ENCODE measurements around the gene VSIG1.

VSIG1 gene

DNA sequence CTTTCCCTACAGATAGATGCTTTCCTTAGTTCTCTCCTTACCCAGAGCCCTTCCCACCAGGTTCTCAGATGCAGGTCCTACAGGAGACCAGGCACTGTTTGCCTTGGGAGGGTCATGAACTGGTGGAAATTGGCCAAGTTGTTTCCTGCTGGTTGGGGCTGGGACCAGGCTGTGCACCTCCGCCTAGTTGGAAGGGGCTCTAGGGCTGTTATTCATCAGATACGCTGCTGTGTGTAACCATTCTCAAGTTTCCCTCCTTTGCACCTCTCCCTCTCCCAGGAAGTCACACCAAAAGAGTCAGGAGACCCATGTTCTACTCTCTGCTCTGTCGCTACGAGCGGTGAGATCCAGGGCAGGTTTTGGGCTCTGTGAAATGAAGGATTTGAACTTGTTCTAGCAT lies 11.9 kb upstream of the VSIG1 start:
- H3K27me3 ChIP-seq (ENCODE audit: insufficient read depth, low read length): no peaks in the 10 kb centered on the region
- no peak overlapping the region for H3K4me2 ChIP-seq (ENCODE audit: low read length)
- H3K79me2 ChIP-seq (ENCODE audit: insufficient read depth, low read length): no peaks in the 10 kb centered on the region
- H3F3A ChIP-seq (ENCODE audit: insufficient read depth, low read length): no peaks in the 10 kb centered on the region
- no peak overlapping the region for H3K4me3 ChIP-seq (ENCODE audit: low read depth, low read length, poor library complexity, severe bottlenecking)
- TF ChIP-seq EZH2 (IDR thresholded peaks at IDR 0.05; ENCODE audit: borderline replicate concordance, low read length): no peak
- TF ChIP-seq, protein P1, sequence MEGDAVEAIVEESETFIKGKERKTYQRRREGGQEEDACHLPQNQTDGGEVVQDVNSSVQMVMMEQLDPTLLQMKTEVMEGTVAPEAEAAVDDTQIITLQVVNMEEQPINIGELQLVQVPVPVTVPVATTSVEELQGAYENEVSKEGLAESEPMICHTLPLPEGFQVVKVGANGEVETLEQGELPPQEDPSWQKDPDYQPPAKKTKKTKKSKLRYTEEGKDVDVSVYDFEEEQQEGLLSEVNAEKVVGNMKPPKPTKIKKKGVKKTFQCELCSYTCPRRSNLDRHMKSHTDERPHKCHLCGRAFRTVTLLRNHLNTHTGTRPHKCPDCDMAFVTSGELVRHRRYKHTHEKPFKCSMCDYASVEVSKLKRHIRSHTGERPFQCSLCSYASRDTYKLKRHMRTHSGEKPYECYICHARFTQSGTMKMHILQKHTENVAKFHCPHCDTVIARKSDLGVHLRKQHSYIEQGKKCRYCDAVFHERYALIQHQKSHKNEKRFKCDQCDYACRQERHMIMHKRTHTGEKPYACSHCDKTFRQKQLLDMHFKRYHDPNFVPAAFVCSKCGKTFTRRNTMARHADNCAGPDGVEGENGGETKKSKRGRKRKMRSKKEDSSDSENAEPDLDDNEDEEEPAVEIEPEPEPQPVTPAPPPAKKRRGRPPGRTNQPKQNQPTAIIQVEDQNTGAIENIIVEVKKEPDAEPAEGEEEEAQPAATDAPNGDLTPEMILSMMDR (IDR thresholded peaks at IDR 0.05; ENCODE audit: low read length): no peak
- no peaks in the 10 kb centered on the region for H3K9me2 ChIP-seq (ENCODE audit: low read depth, low read length)
- no peak overlapping the region for H3K27ac ChIP-seq (ENCODE audit: low read depth, low read length, poor library complexity, severe bottlenecking)
- no peaks in the 10 kb centered on the region for H3K4me1 ChIP-seq (ENCODE audit: insufficient read depth, low read length, severe bottlenecking)
- H3K36me3 ChIP-seq (ENCODE audit: insufficient read depth, low read length): no peaks in the 10 kb centered on the region
- no peak overlapping the region for H3K9ac ChIP-seq (ENCODE audit: low read length)
- no peaks in the 10 kb centered on the region for H4K20me1 ChIP-seq (ENCODE audit: insufficient read depth, low read length)
- H3K9me3 ChIP-seq (ENCODE audit: low read length): no peaks in the 10 kb centered on the region
- H2AFZ ChIP-seq (ENCODE audit: low read length): no peak overlapping the region

DNA sequence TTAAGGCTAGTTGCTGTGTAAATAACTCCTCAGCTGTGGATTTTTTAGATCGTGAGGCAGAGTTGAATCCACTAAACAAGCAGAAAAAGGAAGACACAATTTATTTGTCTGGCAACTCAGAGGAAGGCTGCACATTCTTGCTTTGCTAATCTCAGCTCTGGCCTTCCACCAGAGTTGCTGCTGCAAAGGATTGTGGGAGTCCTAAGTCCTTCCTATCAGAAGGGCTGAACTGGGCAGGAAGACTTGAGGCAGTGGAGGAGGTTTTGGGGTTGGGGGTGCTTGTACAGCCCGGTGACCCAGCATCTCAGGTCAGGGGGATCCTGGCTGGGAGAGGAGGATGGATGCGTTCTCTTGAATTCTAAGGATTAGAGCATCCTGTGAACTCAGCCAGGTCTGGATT lies 11.0 kb upstream of the VSIG1 start:
- Histone ChIP-seq H3F3A (ENCODE audit: insufficient read depth, low read length) (no peaks in the 10 kb centered on the region), H3K9me2 (ENCODE audit: low read depth, low read length) (no peaks in the 10 kb centered on the region), H3K27me3 (ENCODE audit: insufficient read depth, low read length) (no peaks in the 10 kb centered on the region), H3K79me2 (ENCODE audit: insufficient read depth, low read length) (no peaks in the 10 kb centered on the region), H3K27ac (ENCODE audit: low read depth, low read length, poor library complexity, severe bottlenecking) (no peak overlapping the region), H3K36me3 (ENCODE audit: insufficient read depth, low read length) (no peaks in the 10 kb centered on the region), H2AFZ (ENCODE audit: low read length) (no peak overlapping the region), H4K20me1 (ENCODE audit: insufficient read depth, low read length) (no peaks in the 10 kb centered on the region), H3K4me2 (ENCODE audit: low read length) (no peak overlapping the region), H3K9ac (ENCODE audit: low read length) (no peak overlapping the region), H3K4me1 (ENCODE audit: insufficient read depth, low read length, severe bottlenecking) (no peaks in the 10 kb centered on the region), H3K4me3 (ENCODE audit: low read depth, low read length, poor library complexity, severe bottlenecking) (no peak overlapping the region), H3K9me3 (ENCODE audit: low read length) (no peaks in the 10 kb centered on the region)
- no peak for TF ChIP-seq EZH2 (IDR thresholded peaks at IDR 0.05; ENCODE audit: borderline replicate concordance, low read length)
- TF ChIP-seq, protein P1 (IDR thresholded peaks at IDR 0.05; ENCODE audit: low read length): no peak

DNA sequence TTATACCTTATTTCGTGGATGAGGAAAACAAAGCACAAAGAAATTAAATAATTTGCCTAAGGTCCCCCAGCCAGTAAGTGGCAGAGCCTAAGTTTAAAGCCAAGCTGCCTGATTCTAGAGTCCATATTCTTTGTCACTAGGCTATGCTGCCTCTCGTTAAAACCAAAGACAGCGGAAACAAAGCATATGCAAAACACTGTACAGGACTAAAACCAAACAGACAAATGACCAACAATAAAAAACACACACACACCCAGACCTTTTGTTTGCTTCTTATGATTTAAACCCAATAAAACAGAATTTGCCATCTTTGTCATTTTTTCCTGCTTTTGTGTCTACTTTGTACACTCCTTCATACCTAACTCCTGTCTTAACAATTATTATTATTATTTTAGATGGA lies 10.1 kb upstream of the VSIG1 start:
- no peaks in the 10 kb centered on the region for H3K79me2 ChIP-seq (ENCODE audit: insufficient read depth, low read length)
- H3K9ac ChIP-seq (ENCODE audit: low read length): no peak overlapping the region
- no peaks in the 10 kb centered on the region for H3F3A ChIP-seq (ENCODE audit: insufficient read depth, low read length)
- H3K27me3 ChIP-seq (ENCODE audit: insufficient read depth, low read length): no peaks in the 10 kb centered on the region
- no peaks in the 10 kb centered on the region for H4K20me1 ChIP-seq (ENCODE audit: insufficient read depth, low read length)
- H2AFZ ChIP-seq (ENCODE audit: low read length): no peak overlapping the region
- no peaks in the 10 kb centered on the region for H3K9me2 ChIP-seq (ENCODE audit: low read depth, low read length)
- H3K4me1 ChIP-seq (ENCODE audit: insufficient read depth, low read length, severe bottlenecking): no peaks in the 10 kb centered on the region
- no peak overlapping the region for H3K4me3 ChIP-seq (ENCODE audit: low read depth, low read length, poor library complexity, severe bottlenecking)
- TF ChIP-seq, protein P1 (IDR thresholded peaks at IDR 0.05; ENCODE audit: low read length): no peak
- no peak for TF ChIP-seq EZH2 (IDR thresholded peaks at IDR 0.05; ENCODE audit: borderline replicate concordance, low read length)
- no peak overlapping the region for H3K4me2 ChIP-seq (ENCODE audit: low read length)
- no peaks in the 10 kb centered on the region for H3K9me3 ChIP-seq (ENCODE audit: low read length)
- H3K36me3 ChIP-seq (ENCODE audit: insufficient read depth, low read length): no peaks in the 10 kb centered on the region
- H3K27ac ChIP-seq (ENCODE audit: low read depth, low read length, poor library complexity, severe bottlenecking): no peak overlapping the region
